H9 (cell line): ENCODE data around the gene C17orf50. TPM values are rescaled to one million over a fixed set of nuclear protein-coding genes. Genes with fewer than 3 reads are reported as not detected.

Experiments
- DNase-seq: peaks from one replicate; pipeline ENCODE4 v3.0.0-alpha.2; 2017
- H2AFZ ChIP-seq: one replicate; pipeline ENCODE4 v1.6.1; 2013; ENCODE audit warnings: mild to moderate bottlenecking, low read length, control low read depth, moderate library complexity
- H2AK5ac ChIP-seq: 2 replicates; pipeline ENCODE4 v1.6.1; 2013; ENCODE audit warnings: low read length, control low read depth, mixed read lengths; ENCODE audit not compliant: insufficient read length
- H2BK120ac ChIP-seq: one replicate; pipeline ENCODE4 v1.6.1; 2013; ENCODE audit warnings: low read depth, mild to moderate bottlenecking, low read length, control low read depth, inconsistent platforms; ENCODE audit not compliant: poor library complexity, severe bottlenecking
- H2BK12ac ChIP-seq: 2 replicates; pipeline ENCODE4 v1.6.1; 2013; ENCODE audit warnings: low read length, control low read depth, mixed read lengths, low read depth; ENCODE audit not compliant: insufficient read length
- H2BK15ac ChIP-seq: 2 replicates; pipeline ENCODE4 v1.6.1; 2013; ENCODE audit warnings: low read depth, low read length, control low read depth
- H2BK20ac ChIP-seq: one replicate; pipeline ENCODE4 v1.6.1; 2013; ENCODE audit warnings: low read depth, mild to moderate bottlenecking, low read length, control low read depth, inconsistent platforms; ENCODE audit not compliant: poor library complexity, severe bottlenecking
- H2BK5ac ChIP-seq: 2 replicates; pipeline ENCODE4 v1.6.1; 2013; ENCODE audit warnings: low read length, control low read depth, mixed read lengths; ENCODE audit not compliant: insufficient read length
- H3K14ac ChIP-seq: 2 replicates; pipeline ENCODE4 v1.6.1; 2013; ENCODE audit warnings: low read length, control low read depth; ENCODE audit not compliant: insufficient read depth
- H3K18ac ChIP-seq: 2 replicates; pipeline ENCODE4 v1.6.1; 2013; ENCODE audit warnings: low read depth, mild to moderate bottlenecking, mixed read lengths, low read length, control low read depth; ENCODE audit not compliant: insufficient read length
- H3K23ac ChIP-seq: 2 replicates; pipeline ENCODE4 v1.6.1; 2013; ENCODE audit warnings: low read length, control low read depth, mixed read lengths, low read depth; ENCODE audit not compliant: insufficient read length
- H3K23me2 ChIP-seq: 2 replicates; pipeline ENCODE4 v1.6.1; 2013; ENCODE audit warnings: low read depth, mild to moderate bottlenecking, mixed read lengths, low read length, control low read depth; ENCODE audit not compliant: insufficient read length, poor library complexity, severe bottlenecking
- H3K27ac ChIP-seq: 2 replicates; pipeline ENCODE4 v1.5.1; 2013; ENCODE audit warnings: low read length, control low read depth, mixed read lengths, low read depth; ENCODE audit not compliant: insufficient read length
- H3K27me3 ChIP-seq: 2 replicates; pipeline ENCODE4 v1.6.1; 2013; ENCODE audit warnings: low read length, control low read depth, inconsistent platforms; ENCODE audit not compliant: insufficient read depth
- H3K4ac ChIP-seq: 2 replicates; pipeline ENCODE4 v1.6.1; 2013; ENCODE audit warnings: low read depth, mild to moderate bottlenecking, control low read depth, inconsistent platforms, low read length, moderate library complexity
- H3K4me1 ChIP-seq: 2 replicates; pipeline ENCODE4 v1.6.1; 2013; ENCODE audit warnings: low read length, control low read depth, inconsistent platforms; ENCODE audit not compliant: insufficient read depth
- H3K4me2 ChIP-seq: 2 replicates; pipeline ENCODE4 v1.6.1; 2013; ENCODE audit warnings: low read length, control low read depth, mixed read lengths; ENCODE audit not compliant: insufficient read length, insufficient read depth
- H3K56ac ChIP-seq: 2 replicates; pipeline ENCODE4 v1.6.1; 2013; ENCODE audit warnings: low read depth, mild to moderate bottlenecking, mixed read lengths, low read length, control low read depth; ENCODE audit not compliant: insufficient read length
- H3K79me1 ChIP-seq: 2 replicates; pipeline ENCODE4 v1.6.1; 2013; ENCODE audit warnings: low read depth, mild to moderate bottlenecking, moderate library complexity, low read length, control low read depth, inconsistent platforms; ENCODE audit not compliant: insufficient read depth, poor library complexity, severe bottlenecking
- H3K79me2 ChIP-seq: 2 replicates; pipeline ENCODE4 v1.6.1; 2013; ENCODE audit warnings: low read length, control low read depth, inconsistent platforms; ENCODE audit not compliant: insufficient read depth
- H3K9ac ChIP-seq: 2 replicates; pipeline ENCODE4 v1.6.1; 2013; ENCODE audit warnings: low read length, control low read depth, mixed read lengths; ENCODE audit not compliant: insufficient read length; ENCODE audit errors: extremely low read depth
- H3K9me3 ChIP-seq: one replicate; pipeline ENCODE4 v1.6.1; 2013; ENCODE audit warnings: low read depth, low read length, inconsistent platforms; ENCODE audit not compliant: control insufficient read depth
- H3T11ph ChIP-seq: one replicate; pipeline ENCODE4 v1.6.1; 2013; ENCODE audit warnings: mild to moderate bottlenecking, low read length, control low read depth, inconsistent platforms
- H4K20me1 ChIP-seq: one replicate; pipeline ENCODE4 v1.6.1; 2013; ENCODE audit not compliant: control insufficient read depth, insufficient read length, insufficient read depth
- H4K5ac ChIP-seq: 2 replicates; pipeline ENCODE4 v1.6.1; 2013; ENCODE audit warnings: low read depth, mild to moderate bottlenecking, mixed read lengths, low read length, control low read depth; ENCODE audit not compliant: insufficient read length
- H4K8ac ChIP-seq: replicated peaks from 2 replicates; pipeline ENCODE4 v1.6.1; 2013; ENCODE audit warnings: low read length, control low read depth, mixed read lengths, low read depth; ENCODE audit not compliant: insufficient read length
- H4K91ac ChIP-seq: 2 replicates; pipeline ENCODE4 v1.6.1; 2013; ENCODE audit warnings: low read depth, mild to moderate bottlenecking, moderate library complexity, mixed read lengths, low read length, control low read depth; ENCODE audit not compliant: insufficient read length
- H3K27ac Mint-ChIP-seq, 3 experiments: 2 replicates in 2 of 3; 3 replicates in 1 of 3; pipeline ENCODE4 v1.8.0; 2020 to 2021; ENCODE audit warnings: mixed read lengths in 3 of 3, mild to moderate bottlenecking in 1 of 3, moderate library complexity in 1 of 3
- H3K27me3 Mint-ChIP-seq: 2 replicates; pipeline ENCODE4 v1.8.0; 2021; ENCODE audit warnings: low read depth, mild to moderate bottlenecking, moderate library complexity, mixed read lengths
- H3K36me3 Mint-ChIP-seq, 3 experiments: 2 replicates in 2 of 3; 3 replicates in 1 of 3; pipeline ENCODE4 v1.8.0; 2020 to 2021; ENCODE audit warnings: low read depth in 3 of 3, mixed read lengths in 3 of 3; ENCODE audit not compliant: insufficient read depth in 1 of 3
- H3K4me1 Mint-ChIP-seq, 2 experiments: 2 replicates each; pipeline ENCODE4 v1.8.0; 2020; ENCODE audit warnings: mixed read lengths in 2 of 2
- H3K4me3 Mint-ChIP-seq, 2 experiments: 2 replicates in 1 of 2; 3 replicates in 1 of 2; pipeline ENCODE4 v1.8.0; 2020 to 2021; ENCODE audit warnings: mild to moderate bottlenecking in 2 of 2, mixed read lengths in 2 of 2, moderate library complexity in 1 of 2
- H3K9me3 Mint-ChIP-seq, 2 experiments: 2 replicates in 1 of 2; 3 replicates in 1 of 2; pipeline ENCODE4 v1.8.0; 2020; ENCODE audit warnings: mild to moderate bottlenecking in 2 of 2, mixed read lengths in 2 of 2, moderate library complexity in 1 of 2
- CTCF ChIP-seq: fragments of 200-600 bp; sonication (generic); conservative IDR thresholded peaks from 3 replicates; pipeline ENCODE4 v1.8.0; 2021; ENCODE audit warnings: antibody characterized with exemption, mild to moderate bottlenecking
- WGBS: extraction: QIAGEN DNeasy Blood & Tissue Kit; methylation state at CpG from one replicate; pipeline ENCODE4 v1.1.7; 2013; ENCODE audit warnings: missing lambda C conversion rate, low lambda C conversion rate, mixed read lengths; ENCODE audit not compliant: insufficient read length; ENCODE audit errors: extremely low coverage; 5-methylcytosine and 5-hydroxymethylcytosine counted together
- total RNA-seq: library from RNA; stranded (reverse); gene quantifications from 2 replicates; pipeline ENCODE4 v1.2.1, GENCODE V29; 2021

The C17orf50 gene
- total RNA-seq, 1 experiment from 2014 or later, result not detected

- Histone ChIP-seq H3T11ph (no peak overlapping the region), H3K18ac (no peak overlapping the region), H2AFZ (no peak overlapping the region), H3K23me2 (peaks cover 6% of the 10 kb centered on the region), H3K4ac (no peak overlapping the region), H3K9ac (no peak overlapping the region), H3K27me3 (peaks cover 33% of the 10 kb centered on the region), H2BK12ac (no peak overlapping the region), H2BK15ac (no peak overlapping the region), H3K56ac (no peak overlapping the region), H4K91ac (no peak overlapping the region), H3K27ac (no peak overlapping the region), H2AK5ac (no peak overlapping the region), H2BK5ac (no peak overlapping the region), H3K4me2 (no peak overlapping the region), H4K5ac (no peak overlapping the region), H3K79me2 (no peaks in the 10 kb centered on the region), H4K8ac (no peak overlapping the region), H3K9me3 (no peaks in the 10 kb centered on the region), H3K14ac (no peak overlapping the region), H3K4me1 (0 out of 2 replicates have a peak, but pooled peaks cover 2% of the 10 kb centered on the region), H2BK20ac (no peak overlapping the region), H2BK120ac (no peak overlapping the region), H3K23ac (no peak overlapping the region), H3K79me1 (no peaks in the 10 kb centered on the region), H4K20me1 (no peaks in the 10 kb centered on the region)
- Mint-ChIP-seq H3K27me3 (peaks cover 83% of the 10 kb centered on the region), H3K9me3 (no peaks in the 10 kb centered on the region), H3K4me1 (peaks cover 6 to 12% of the 10 kb centered on the region in 2 experiments), H3K4me3 (no peak overlapping the region), H3K36me3 (no peaks in the 10 kb centered on the region), H3K27ac (no peak overlapping the region)
- no CpG with 5 or more reads among the region's 4 CpGs for WGBS
- no peak for DNase-seq
- TF ChIP-seq CTCF, result no peak
Measured at GRCh38 chr17:35797370-35797769, 36.7 kb downstream of the C17orf50 start.
